Measurements from ENCODE around the gene OSBP2.

DNA sequence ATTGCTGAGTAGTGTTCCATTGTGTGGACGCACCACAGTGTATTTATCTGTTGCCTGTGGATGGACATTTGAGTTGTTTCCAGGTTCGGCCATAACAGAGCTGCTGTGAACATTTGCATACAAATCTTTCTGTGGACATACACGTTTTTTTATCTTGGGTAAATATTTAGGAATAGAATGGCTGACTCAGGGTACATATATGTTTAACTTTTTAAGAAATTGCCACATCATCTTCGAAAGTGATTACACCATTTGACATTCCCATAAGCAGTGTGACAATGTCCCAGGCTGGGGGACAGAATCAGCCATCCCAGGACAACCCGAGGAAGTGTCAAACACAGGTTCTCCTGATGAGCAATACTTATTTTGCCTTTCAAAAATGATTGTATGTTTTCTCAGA is 87.9 kb downstream of the OSBP2 start:
- TF ChIP-seq OSR1 (CRISPR knock-in tag; IDR thresholded peaks at IDR 0.05), result no peak
- no peak for TF ChIP-seq TOX (CRISPR knock-in tag; IDR thresholded peaks at IDR 0.05; ENCODE audit: borderline replicate concordance)
- TF ChIP-seq GLIS3 (CRISPR knock-in tag; IDR thresholded peaks at IDR 0.05), result no peak
- no peak for TF ChIP-seq ZFP30 (CRISPR knock-in tag; IDR thresholded peaks at IDR 0.05)
- TF ChIP-seq TCF4 (CRISPR knock-in tag; IDR thresholded peaks at IDR 0.05; ENCODE audit: borderline replicate concordance), result no peak
- TF ChIP-seq PPARA (CRISPR knock-in tag; IDR thresholded peaks at IDR 0.05; ENCODE audit: borderline replicate concordance), result no peak
- no peak for TF ChIP-seq ZFP3 (CRISPR knock-in tag; IDR thresholded peaks at IDR 0.05)
- no peak for TF ChIP-seq ESRRG (CRISPR knock-in tag; IDR thresholded peaks at IDR 0.05)
- TF ChIP-seq ISL1 (CRISPR knock-in tag; IDR thresholded peaks at IDR 0.05), result no peak

Data from SK-N-SH treated with all-trans-retinoic acid at 6 μM for 48 hours (cell line).